GM19395 (cell line): Measurements from ENCODE around the gene RIPOR3.
"Not testable (repeated sequence)": the region's sequence is repeated elsewhere in the genome, so short reads cannot be mapped to it uniquely, and the experiment has no call there.

Source experiments
- ATAC-seq: cut with Tn5 transposase; IDR thresholded peaks from one replicate; pipeline ENCODE4 v1.9.1; 2021; ENCODE audit warnings: mild to moderate bottlenecking, moderate library complexity; ENCODE audit not compliant: unreplicated experiment

The RIPOR3 gene

GRCh38 chr20:50610212-50610718, 81.1 kb downstream of the RIPOR3 start:
- ATAC-seq, result no peak

GRCh38 chr20:50609438-50609989, 81.8 kb downstream of the RIPOR3 start:
- no peak for ATAC-seq

GRCh38 chr20:50608750-50609104, 82.6 kb downstream of the RIPOR3 start:
- no peak for ATAC-seq

- ATAC-seq, result no peak
These were observed 83.2 kb downstream of the RIPOR3 start for GRCh38 chr20:50607850-50608749.

DNA sequence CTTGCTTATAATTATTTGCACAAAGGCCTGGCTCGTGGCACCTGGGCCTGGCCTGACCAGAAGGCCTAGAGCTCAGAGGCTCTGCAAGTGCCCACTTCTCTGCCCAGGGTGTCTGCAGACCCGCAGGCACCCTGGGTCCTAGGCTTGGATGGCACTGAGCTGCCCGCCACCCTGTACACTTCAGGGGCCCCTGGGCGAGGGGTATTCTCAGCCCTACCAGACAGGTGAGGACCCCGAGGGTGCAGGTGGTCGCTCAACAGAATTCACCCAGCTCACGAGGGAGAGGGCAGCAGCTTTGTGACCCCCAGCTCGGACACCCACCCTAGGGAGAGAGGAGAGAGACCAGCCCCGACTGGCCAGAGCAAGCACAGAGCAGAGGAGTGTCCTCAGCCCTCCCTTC, 83.9 kb downstream of the RIPOR3 start:
- ATAC-seq, result no peak

DNA sequence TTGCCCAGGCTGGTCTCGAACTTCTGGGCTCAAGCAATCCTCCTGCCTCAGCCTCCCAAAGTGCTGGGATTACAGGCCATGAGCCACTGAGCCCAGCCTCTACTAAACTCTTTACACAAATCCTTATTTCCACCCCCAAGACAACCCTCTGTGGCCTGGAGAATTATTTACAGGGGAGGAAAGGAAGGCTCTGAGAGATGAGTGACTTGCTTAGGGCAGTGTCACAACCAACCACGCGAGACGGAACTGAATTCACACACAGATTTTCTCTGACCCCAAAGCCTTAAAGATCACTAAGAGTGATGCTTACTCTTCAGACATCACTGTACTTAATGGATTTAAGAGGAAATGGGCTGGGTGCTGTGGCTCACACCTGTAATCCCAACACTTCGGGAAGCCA, 86.2 kb downstream of the RIPOR3 start:
- ATAC-seq, result no peak

- no peak for ATAC-seq
These were observed 86.9 kb downstream of the RIPOR3 start for GRCh38 chr20:50604451-50604850.

DNA sequence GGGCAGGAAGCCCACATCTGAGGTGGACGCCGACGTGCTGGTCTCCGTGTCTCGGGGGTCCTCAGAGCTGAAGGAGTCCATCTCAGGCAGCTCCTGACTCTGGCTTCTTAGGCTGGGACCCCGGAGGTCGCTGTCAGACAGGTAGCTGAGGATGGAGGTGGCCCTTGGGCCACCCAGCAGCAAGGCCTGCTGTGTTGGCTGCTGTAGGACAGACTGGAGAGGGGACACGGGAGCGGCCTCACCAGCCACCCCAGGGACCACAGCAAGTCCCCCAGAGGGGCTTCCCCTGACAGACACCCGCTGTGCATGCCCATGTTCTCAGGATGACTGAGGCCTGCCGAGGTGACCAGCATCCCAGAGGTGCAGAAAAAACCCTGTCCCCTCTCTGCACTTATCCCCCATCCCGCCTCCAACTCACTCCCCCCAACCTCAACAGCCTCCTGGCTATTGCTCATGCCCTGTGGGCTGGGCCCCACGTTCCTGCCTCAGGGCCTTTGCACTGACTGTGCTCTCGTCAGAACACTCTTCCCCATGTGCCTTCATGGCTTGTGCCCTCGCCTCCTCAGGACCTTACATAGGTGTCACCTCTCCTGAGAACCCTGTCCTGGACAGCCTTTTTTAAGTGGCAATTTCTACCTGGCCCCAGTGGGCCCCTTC, 88.8 kb downstream of the RIPOR3 start:
- no peak for ATAC-seq

DNA sequence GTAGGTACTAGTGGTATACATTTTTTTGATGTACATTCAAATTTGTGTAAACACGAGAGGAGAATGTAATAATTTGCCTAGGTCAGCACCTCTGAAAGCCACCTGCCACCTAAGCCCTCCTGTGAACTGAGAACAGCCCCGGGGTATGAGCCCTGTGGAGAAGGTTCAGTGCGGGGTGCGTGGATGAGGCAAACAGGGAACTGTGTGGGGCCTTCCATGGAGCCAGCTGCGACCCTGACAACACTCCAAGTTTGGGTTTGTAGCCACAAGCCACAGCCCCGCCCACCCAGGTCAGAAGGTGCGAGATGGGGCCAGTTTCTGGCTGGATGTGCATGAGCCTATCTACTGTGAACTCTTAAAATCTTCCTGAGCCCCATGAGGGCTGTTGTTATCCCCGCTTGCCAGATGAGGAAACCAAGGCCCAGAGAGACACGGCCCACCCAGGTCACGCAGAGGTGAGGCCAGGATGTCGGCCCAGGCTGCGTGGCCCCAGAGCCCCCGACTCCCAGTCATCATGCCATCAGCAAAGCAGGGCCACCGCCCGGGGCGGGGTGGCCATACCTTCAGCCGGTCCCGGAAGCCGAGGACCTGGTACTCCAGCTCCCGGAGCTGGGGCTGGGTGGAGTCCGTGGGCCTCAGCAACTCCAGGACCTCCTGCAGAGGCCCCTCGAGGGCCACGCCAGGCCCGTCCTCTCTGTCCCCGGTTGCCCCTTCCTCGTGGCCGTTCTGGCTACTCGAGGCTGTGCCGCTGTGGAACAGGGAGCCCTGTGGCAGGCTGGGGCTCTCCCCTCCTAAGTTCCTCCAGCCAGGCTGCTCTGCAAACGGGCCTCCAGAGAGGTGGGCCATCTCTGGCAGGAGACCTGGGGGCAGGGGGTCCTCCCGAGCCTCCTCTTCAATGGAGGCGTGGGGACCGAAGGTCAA, 89.6 kb downstream of the RIPOR3 start:
- no peak for ATAC-seq

DNA sequence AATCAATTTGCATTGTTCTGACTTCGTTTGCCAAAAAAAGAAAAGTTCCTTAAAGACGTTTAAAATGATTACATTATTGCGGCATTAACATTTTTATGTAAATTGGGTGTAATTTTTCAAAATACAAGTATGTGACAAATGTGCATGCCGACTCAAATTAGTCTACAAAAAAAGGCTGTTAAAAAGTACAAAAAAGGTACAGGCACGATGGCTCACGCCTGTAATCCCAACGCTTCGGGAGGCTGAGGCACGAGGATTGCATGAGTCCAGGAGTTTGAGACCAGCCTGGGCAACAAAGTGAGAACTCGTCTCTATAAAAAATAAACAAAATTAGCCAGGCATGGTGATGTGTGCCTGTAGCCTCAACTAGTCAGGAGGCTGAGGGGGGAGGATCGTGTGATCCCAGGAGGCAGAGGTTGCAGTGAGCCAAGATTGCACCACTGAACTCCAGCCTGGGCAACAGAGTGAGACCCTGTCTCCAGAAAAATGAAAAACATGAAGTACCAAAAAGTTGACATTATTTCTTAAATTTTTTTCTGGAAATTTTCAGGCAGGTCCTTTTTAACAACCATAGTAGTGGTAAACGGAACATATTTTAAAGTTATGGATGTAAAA, 91.0 kb downstream of the RIPOR3 start:
- ATAC-seq, result no peak

DNA sequence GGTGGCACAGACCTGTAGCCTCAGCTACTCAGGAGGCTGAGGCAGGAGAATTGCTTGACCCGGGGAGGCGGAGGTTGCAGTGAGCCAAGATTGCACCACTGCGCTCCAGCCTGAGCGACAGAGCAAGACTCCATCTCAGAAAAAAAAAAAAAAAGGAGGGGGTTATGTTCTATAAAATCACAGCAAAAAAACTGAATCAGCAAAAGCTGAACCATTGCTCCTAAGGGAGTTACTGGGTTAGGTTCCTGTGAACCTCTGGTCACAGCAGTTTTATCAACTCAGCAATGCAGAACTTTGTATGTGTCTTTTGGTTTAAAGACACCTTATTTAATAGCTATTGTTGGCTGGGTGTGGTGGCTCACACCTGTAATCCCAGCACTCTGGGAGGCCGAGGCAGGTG, 92.6 kb downstream of the RIPOR3 start:
- ATAC-seq, result not testable (repeated sequence)

- no peak for ATAC-seq
These were observed 93.3 kb downstream of the RIPOR3 start for GRCh38 chr20:50598074-50598473.

GRCh38 chr20:50597406-50597969, 93.9 kb downstream of the RIPOR3 start:
- no peak for ATAC-seq

- ATAC-seq, result no peak
These were observed 94.7 kb downstream of the RIPOR3 start for GRCh38 chr20:50596694-50597021.

GRCh38 chr20:50595988-50596693, 95.2 kb downstream of the RIPOR3 start:
- no peak for ATAC-seq

GRCh38 chr20:50595433-50595895, 95.9 kb downstream of the RIPOR3 start:
- ATAC-seq, result no peak

GRCh38 chr20:50594591-50595432, 96.5 kb downstream of the RIPOR3 start:
- no peak for ATAC-seq

DNA sequence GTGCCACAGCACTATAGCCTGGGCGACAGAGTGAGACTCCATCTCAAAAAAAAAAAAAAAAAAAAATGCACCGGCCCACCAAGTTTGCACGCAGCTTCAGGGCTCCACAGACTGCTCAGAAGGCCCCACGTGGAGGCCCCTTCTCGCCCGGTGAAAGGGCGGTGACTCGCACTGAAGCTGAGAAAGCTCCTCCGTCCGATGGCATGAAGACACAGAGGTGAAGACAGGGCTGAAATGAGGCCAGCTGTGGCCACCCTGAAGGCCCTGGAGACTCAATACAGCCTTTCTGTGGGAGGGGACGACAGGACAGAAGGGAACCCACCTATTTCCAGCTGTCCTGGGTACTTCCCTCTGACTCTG, 97.1 kb downstream of the RIPOR3 start:
- no peak for ATAC-seq

GRCh38 chr20:50593005-50593335, 98.4 kb downstream of the RIPOR3 start:
- ATAC-seq, result no peak
